NOMO-1 treated with dmso at 0.1 percent for 144 hours (cell line): Measurements from ENCODE around the gene MYL7.
"Not testable (repeated sequence)": the region's sequence is repeated elsewhere in the genome, so short reads cannot be mapped to it uniquely, and the experiment has no call there.

Source experiments
- DNase-seq: peaks from one replicate; lab custom pipeline; 2025; ENCODE audit not compliant: unreplicated experiment; lab: John Stamatoyannopoulos, UW

The MYL7 gene

GRCh38 chr7:44172352-44172751 lies 31.2 kb upstream of the MYL7 start:
- no peak for DNase-seq

GRCh38 chr7:44171901-44172300 lies 30.8 kb upstream of the MYL7 start:
- DNase-seq: not testable (repeated sequence)

- DNase-seq: no peak
Observed at GRCh38 chr7:44167920-44168319, 26.8 kb upstream of the MYL7 start.

GRCh38 chr7:44163591-44163990 lies 22.5 kb upstream of the MYL7 start:
- DNase-seq: no peak

GRCh38 chr7:44162785-44163395 lies 21.8 kb upstream of the MYL7 start:
- no peak for DNase-seq

- DNase-seq: no peak
Observed at GRCh38 chr7:44162179-44162578, 21.0 kb upstream of the MYL7 start.

GRCh38 chr7:44161371-44161770 lies 20.2 kb upstream of the MYL7 start:
- no peak for DNase-seq

GRCh38 chr7:44159824-44160630 lies 18.9 kb upstream of the MYL7 start:
- DNase-seq: no peak

GRCh38 chr7:44158873-44159631 lies 17.9 kb upstream of the MYL7 start:
- DNase-seq: no peak

- DNase-seq: no peak
Observed at GRCh38 chr7:44158096-44158872, 17.2 kb upstream of the MYL7 start.

GRCh38 chr7:44157116-44158080 lies 16.3 kb upstream of the MYL7 start:
- no peak for DNase-seq

GRCh38 chr7:44156453-44157010 lies 15.4 kb upstream of the MYL7 start:
- no peak for DNase-seq

GRCh38 chr7:44155191-44156185 lies 14.4 kb upstream of the MYL7 start:
- DNase-seq: no peak

- no peak for DNase-seq
Observed at GRCh38 chr7:44154703-44155102, 13.6 kb upstream of the MYL7 start.

- no peak for DNase-seq
Observed at GRCh38 chr7:44153948-44154335, 12.8 kb upstream of the MYL7 start.

GRCh38 chr7:44152971-44153947 lies 12.1 kb upstream of the MYL7 start:
- no peak for DNase-seq

GRCh38 chr7:44151956-44152355 lies 10.8 kb upstream of the MYL7 start:
- DNase-seq: no peak
